KBM-7 (cell line): ENCODE data around the gene LCE1C.

Source experiments
- DNase-seq: peaks from one replicate; pipeline ENCODE4 v3.0.0-alpha.2; 2015
- in situ Hi-C: fragments of 300-500 bp; cut with MboI; formaldehyde crosslinking; loops from 2 replicates; pipeline ENCODE4 v1.14.3; 2020; ENCODE audit warnings: low sequenced_read_pairs, low pct_unique_long_range_greater_than_20kb, mixed read lengths

Gene LCE1C

DNA sequence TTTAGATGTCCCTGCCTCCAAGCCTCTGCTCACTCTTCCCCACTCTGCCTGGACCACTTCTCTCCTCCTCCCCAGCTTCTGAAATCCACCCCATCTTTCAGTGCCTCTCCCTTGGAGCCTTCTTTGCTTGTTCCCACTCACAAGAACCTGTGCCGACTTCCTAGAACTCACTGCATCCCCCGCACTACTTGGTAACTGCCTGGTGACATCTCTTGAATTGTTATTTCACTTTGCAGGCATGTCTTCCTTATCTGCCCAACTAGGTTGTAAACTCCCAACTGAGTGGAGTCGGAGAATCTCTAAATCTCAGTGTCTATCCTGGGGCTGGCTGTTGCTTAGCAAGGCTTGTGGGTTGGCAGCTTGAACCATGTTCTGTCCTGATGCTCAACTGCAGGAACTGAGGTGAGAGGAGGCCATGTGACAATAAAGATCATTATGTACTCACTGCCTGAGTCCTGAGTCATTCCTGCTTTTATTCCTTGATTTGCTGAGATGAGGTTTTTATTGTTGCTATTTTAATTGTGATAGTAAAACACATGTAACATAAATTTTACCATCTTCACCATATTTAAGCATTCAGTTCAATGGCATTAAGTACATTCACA, 44.7 kb downstream of the LCE1C start:
- in situ Hi-C loops, result no loop called here

DNA sequence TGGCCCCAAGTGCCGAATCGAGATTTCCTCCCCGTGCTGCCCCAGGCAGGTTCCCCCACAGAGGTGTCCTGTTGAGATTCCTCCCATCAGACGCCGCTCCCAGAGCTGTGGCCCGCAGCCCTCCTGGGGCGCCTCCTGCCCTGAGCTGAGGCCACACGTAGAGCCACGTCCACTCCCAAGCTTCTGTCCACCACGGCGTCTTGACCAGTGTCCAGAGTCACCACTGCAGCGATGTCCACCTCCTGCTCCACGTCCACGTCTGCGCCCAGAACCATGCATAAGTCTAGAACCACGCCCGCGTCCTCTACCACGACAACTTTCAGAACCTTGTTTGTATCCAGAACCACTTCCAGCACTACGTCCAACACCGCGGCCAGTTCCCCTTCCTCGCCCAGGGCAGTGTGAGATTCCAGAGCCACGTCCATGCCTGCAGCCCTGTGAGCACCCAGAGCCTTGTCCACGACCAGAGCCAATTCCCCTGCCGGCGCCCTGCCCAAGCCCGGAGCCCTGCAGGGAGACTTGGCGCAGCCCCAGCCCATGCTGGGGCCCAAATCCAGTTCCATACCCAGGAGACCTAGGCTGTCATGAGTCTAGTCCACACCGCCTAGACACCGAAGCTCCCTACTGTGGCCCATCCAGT, 45.8 kb downstream of the LCE1C start:
- no peak for DNase-seq
- in situ Hi-C loops, result no loop called here

More for the DNA sequence above, 44.7 kb downstream of the LCE1C start:
- DNase-seq, result no peak

DNA sequence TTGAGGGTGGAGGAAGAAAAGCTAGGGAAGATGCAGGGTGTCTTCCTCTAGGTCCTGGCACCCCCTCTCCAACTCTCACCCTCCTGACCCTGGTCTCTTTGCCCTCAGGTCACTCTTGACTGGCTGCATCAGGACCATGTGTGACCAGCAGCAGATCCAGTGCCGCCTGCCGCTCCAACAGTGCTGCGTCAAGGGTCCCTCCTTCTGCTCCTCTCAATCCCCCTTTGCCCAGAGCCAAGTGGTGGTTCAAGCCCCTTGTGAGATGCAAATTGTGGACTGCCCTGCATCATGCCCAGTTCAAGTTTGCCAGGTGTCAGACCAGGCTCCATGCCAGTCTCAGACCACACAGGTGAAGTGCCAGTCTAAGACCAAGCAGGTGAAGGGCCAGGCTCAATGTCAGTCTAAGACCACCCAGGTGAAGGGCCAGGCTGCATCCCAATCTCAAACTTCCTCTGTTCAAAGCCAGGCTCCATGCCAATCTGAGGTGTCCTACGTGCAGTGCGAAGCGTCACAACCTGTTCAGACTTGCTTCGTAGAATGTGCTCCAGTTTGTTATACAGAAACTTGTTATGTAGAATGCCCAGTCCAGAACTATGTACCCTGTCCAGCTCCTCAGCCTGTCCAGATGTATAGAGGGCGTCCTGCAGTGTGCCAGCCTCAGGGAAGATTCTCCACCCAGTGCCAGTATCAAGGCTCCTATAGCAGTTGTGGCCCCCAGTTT, 46.8 kb downstream of the LCE1C start:
- in situ Hi-C loops, result no loop called here
- no peak for DNase-seq

DNA sequence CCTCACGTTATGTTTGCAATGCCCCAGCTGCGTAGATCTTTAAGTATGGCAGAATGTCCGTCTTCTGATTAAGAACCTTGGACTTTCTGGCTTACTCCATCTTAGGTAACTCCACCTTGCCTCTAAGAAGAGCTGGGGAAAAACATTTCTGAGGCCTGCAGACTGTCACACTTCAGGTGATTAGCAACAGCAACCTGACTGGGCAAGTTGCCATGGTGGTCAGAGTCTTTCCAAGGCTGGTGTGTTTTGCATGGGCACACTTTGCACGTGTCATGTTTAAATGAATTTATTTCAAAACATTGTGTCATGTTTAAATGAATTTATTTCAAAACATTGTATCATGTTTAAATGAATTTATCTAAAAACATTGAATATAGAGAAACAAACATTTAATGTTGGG, 47.8 kb downstream of the LCE1C start:
- in situ Hi-C loops, result no loop called here
- DNase-seq, result no peak

DNA sequence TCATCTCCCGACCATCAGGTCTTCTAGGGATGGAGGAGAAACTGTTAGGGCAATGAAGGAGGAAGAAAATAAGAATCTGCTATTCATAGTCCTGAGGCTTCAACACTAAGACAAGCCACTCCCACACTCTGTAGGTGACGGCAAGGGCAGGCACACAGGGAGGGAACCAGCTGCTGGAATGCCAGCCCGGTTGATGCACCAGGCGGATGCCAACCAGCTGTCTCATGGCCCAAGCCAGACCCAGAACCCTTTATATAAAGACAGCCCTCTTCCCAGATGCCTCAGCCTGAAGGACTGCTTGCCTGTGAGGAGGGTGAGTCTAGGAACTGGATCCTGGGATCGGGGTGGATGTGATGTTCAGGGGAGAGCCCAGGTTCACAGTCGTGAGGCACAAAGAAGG, 48.7 kb downstream of the LCE1C start, which contains the start of gene KPRP:
KPRP (plus strand) TSS at position 279 of the 400 bp plus-strand sequence. CDS start 1,564 bp downstream, outside the sequence.
- in situ Hi-C loops, result no loop called here
- DNase-seq, result no peak

DNA sequence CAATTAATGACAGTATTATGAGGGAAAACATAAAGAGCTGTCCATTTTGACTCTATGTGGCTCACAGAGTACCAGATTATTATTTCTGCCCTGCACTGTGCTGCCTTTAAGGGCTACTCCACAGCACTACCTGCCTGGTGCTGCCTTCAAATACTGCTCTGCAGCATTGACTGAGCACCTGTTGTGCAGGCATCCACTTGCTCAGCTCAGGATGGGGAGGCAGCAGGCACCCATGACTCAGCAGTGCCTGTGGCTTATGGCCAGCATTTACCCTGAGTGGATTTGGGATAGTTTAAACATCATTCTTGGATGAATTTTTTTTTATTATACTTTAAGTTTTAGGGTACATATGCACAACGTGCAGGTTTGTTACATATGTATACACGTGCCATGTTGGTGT, 49.6 kb downstream of the LCE1C start:
- in situ Hi-C loops, result no loop called here
- no peak for DNase-seq
